Mucosa of descending colon (tissue), 3 donors: ENCODE results near the gene CKS2. TPM values are rescaled to one million over a fixed set of nuclear protein-coding genes. Genes with fewer than 3 reads are reported as not detected.

Experiments used
- ATAC-seq: fragments of 200-7000 bp; cut with Tn5 transposase; one replicate; pipeline ENCODE4 v1.9.1; 2020; ENCODE audit warnings: mild to moderate bottlenecking, moderate library complexity
- DNase-seq, 3 donors: peaks; one replicate each; pipeline ENCODE4 v3.0.0-alpha.2; 2020
- H3K36me3 ChIP-seq: fragments of 200-600 bp; one replicate; pipeline ENCODE4 v1.8.0; 2021; ENCODE audit warnings: low read depth, mild to moderate bottlenecking
- H3K4me1 ChIP-seq: fragments of 200-600 bp; one replicate; pipeline ENCODE4 v1.8.0; 2021; ENCODE audit warnings: low read depth, mild to moderate bottlenecking
- H3K4me3 ChIP-seq: fragments of 200-600 bp; one replicate; pipeline ENCODE4 v1.8.0; 2021; ENCODE audit warnings: mild to moderate bottlenecking
- H3K9me3 ChIP-seq: fragments of 200-600 bp; one replicate; pipeline ENCODE4 v1.8.0; 2021; ENCODE audit warnings: mild to moderate bottlenecking
- CTCF ChIP-seq: fragments of 200-600 bp; IDR thresholded peaks from one replicate; pipeline ENCODE4 v1.8.0; 2022; ENCODE audit warnings: antibody characterized with exemption, mild to moderate bottlenecking
- intact Hi-C, 2 donors: fragments of 100-400 bp; cut with DNase I in 1 of 2; cut with micrococcal nuclease in 1 of 2; formaldehyde crosslinking; loops; one replicate each; pipeline versions ENCODE4 v1.11.0 to v1.11.1; 2022; cut with DNase I, micrococcal nuclease
- total RNA-seq, 3 donors: library from RNA; stranded (reverse); fragmentation: NEBNext Ultra II Directional in 2 of 3; extraction: Animal tissue kit (Norgen Biotek cat#: 25700) in 2 of 3; gene quantifications; one replicate each; pipeline versions ENCODE4 v1.2.1 to v1.2.4, GENCODE V29; 2021 to 2023
- donor health status: DM: no; HTN: no; CAD: no; lungs with moderate emphysema.
- donor health status: DM: no; HTN: no; CAD: no.
- donor health status: DM: no; HTN: yes; CAD: no.

CKS2 gene
- total RNA-seq, 3 donors from 2014 or later = 13.1 to 49.2 (median 15.4) TPM

GRCh38 chr9:89313842-89314241, 2.8 kb downstream of the CKS2 start:
- TF ChIP-seq CTCF = no peak
- no peaks in the 10 kb centered on the region for H3K9me3 ChIP-seq
- intact Hi-C loops = no loop called here
- H3K36me3 ChIP-seq = peaks cover 5% of the 10 kb centered on the region
- peaks cover 23% of the 10 kb centered on the region for H3K4me1 ChIP-seq
- ATAC-seq (no peak), DNase-seq (no peak)
- H3K4me3 ChIP-seq = no peak overlapping the region

GRCh38 chr9:89314955-89315354, 4.0 kb downstream of the CKS2 start:
- Histone ChIP-seq H3K4me3 (no peak overlapping the region), H3K4me1 (peaks cover 26% of the 10 kb centered on the region), H3K36me3 (peaks cover 5% of the 10 kb centered on the region), H3K9me3 (no peaks in the 10 kb centered on the region)
- intact Hi-C loops = no loop called here
- no peak for TF ChIP-seq CTCF
- DNase-seq (no peak), ATAC-seq (no peak)

GRCh38 chr9:89315482-89315881, 4.5 kb downstream of the CKS2 start:
- Histone ChIP-seq H3K9me3 (no peaks in the 10 kb centered on the region), H3K4me3 (no peak overlapping the region), H3K4me1 (peaks cover 25% of the 10 kb centered on the region), H3K36me3 (peaks cover 5% of the 10 kb centered on the region)
- TF ChIP-seq CTCF = no peak
- DNase-seq (no peak), ATAC-seq (no peak)
- intact Hi-C loops = no loop called here

DNA sequence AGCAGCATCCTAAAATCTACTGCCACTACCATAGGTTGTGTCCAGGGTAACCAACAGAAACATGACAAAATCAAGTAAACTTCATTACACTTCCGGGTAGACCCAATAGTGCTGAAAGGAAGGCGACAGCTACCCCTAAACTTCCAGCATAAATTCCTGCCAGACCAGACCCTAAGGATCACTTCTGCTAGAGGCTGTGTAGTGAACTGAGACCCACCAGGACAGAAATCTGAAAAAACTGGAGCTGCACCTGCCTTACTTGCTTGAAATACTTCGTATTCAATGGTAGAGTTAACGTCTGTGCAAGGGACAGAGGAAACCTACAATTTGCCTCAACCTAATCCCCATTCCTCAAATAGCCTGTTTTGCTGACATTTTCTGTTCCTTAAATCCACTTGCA, 6.3 kb downstream of the CKS2 start:
- TF ChIP-seq CTCF = no peak
- ATAC-seq (no peak), DNase-seq (no peak)
- H3K36me3 ChIP-seq = no peaks in the 10 kb centered on the region
- H3K4me1 ChIP-seq = peaks cover 18% of the 10 kb centered on the region
- intact Hi-C loops = no loop called here
- H3K4me3 ChIP-seq = no peak overlapping the region
- H3K9me3 ChIP-seq = no peaks in the 10 kb centered on the region

DNA sequence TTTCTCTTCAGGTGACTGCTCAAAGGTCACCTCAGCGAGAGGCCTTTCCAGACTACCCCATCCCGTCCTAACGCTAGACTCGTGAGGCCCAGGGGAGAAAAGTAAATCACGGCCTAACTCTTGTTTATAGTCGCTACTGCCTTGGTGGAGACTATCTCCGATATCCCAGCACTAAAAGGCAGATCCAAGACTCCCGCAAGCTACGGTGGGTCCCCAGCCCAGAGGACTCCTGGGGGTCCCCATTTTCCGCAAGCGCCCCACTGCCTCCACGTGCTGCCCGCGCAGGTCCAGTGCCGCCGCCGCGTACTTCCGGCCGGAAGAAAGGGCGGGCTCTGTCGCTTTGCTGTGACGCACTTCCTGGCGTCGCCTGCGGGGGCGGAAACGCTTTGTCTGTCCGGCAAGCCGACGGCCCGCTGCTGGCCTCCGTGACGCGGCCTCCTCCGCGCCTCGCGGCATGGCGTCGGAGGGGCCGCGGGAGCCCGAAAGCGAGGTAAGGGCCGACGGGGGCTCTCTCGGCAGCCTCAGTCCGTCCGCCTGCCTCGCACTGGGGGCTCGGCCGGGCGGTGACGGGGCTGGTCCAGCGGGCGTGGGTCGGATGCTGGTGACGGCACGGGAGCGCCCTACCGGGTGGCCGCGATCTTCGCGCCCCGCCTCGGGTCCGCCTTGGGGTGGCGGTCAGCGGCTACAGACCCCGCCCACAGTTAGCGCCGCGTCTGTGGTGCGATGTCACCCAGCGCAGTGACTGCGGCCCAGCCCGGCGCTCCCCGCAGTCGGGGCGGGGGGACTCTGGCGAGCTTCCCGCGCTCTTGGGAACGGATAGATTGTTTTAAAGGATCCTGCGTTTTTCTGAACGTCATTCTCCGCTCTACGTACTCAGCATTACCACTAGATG, 7.4 kb downstream of the CKS2 start, which contains the start of gene SECISBP2:
Gene SECISBP2, plus strand, starts transcription at position 378 of the 892 bp plus-strand sequence. Its CDS starts 77 bp downstream, at position 455.
- intact Hi-C loops = no loop called here
- peak within 1 kb of the TSS; percentile 61 for H3K4me3 ChIP-seq
- peak; percentile 97 for ATAC-seq
- H3K4me1 ChIP-seq = peaks cover 12% of the 10 kb centered on the region
- no peaks in the 10 kb centered on the region for H3K36me3 ChIP-seq
- peak; percentile 95 to 97 (median 97) for DNase-seq
- peak; percentile 62 for TF ChIP-seq CTCF
- H3K9me3 ChIP-seq = no peaks in the 10 kb centered on the region
